ENCODE data around the gene RNF212B. TPM values are rescaled to one million over a fixed set of nuclear protein-coding genes. Genes with fewer than 3 reads are reported as not detected.

Gene RNF212B
- total and polyA plus RNA-seq, 2 of the 13 experiments (the other 11 are each of a cell fraction or from before 2014, with no cell fraction given), result 0.05 TPM; not detected in 1

GRCh38 chr14:23237772-23238594 is at the start of gene RNF212B (continued):
- 0 out of 2 replicates have a peak, but pooled peaks have one; percentile 49 for TF ChIP-seq ZHX2 (IDR thresholded peaks at IDR 0.05; ENCODE audit: low read depth)
- TF ChIP-seq ZHX2 (CRISPR knock-in tag; IDR thresholded peaks at IDR 0.05; ENCODE audit: borderline replicate concordance), result no peak
- no peak for TF ChIP-seq SOX13 (IDR thresholded peaks at IDR 0.05)
- TF ChIP-seq SOX13 (CRISPR knock-in tag; conservative IDR thresholded peaks at IDR 0.05 in 1 of 2, IDR thresholded peaks at IDR 0.05 in 1 of 2), result no peak
- TF ChIP-seq ZNF292 (CRISPR knock-in tag; IDR thresholded peaks at IDR 0.05; ENCODE audit: borderline replicate concordance, low read depth), result no peak
- TF ChIP-seq ZSCAN21 (CRISPR knock-in tag; IDR thresholded peaks at IDR 0.05; ENCODE audit: borderline replicate concordance), result no peak
- no peak for TF ChIP-seq PRMT3 (CRISPR knock-in tag; IDR thresholded peaks at IDR 0.05; ENCODE audit: borderline replicate concordance, low read depth)
- 0 out of 2 replicates have a peak, but pooled peaks have one; percentile 28 for TF ChIP-seq MAZ (IDR thresholded peaks at IDR 0.05; ENCODE audit: borderline replicate concordance, low read depth, low read length)
- TF ChIP-seq MAZ (CRISPR knock-in tag; IDR thresholded peaks at IDR 0.05; ENCODE audit: low read depth), result no peak
- TF ChIP-seq ZBTB1 (CRISPR knock-in tag; IDR thresholded peaks at IDR 0.05; ENCODE audit: borderline replicate concordance), result no peak
- TF ChIP-seq MBNL3 (CRISPR knock-in tag; conservative IDR thresholded peaks at IDR 0.05), result no peak
- TF ChIP-seq ZNF550 (CRISPR knock-in tag; IDR thresholded peaks at IDR 0.05; ENCODE audit: borderline replicate concordance), result no peak
- TF ChIP-seq KDM6A (CRISPR knock-in tag; IDR thresholded peaks at IDR 0.05; ENCODE audit: low read depth), result no peak
- no peak for TF ChIP-seq SMAD3 (CRISPR knock-in tag; IDR thresholded peaks at IDR 0.05)
- no peak for TF ChIP-seq HNF1B (CRISPR knock-in tag; IDR thresholded peaks at IDR 0.05)
- TF ChIP-seq ZNF75D (CRISPR knock-in tag; IDR thresholded peaks at IDR 0.05; ENCODE audit: borderline replicate concordance), result no peak
- TF ChIP-seq FOSL1 (CRISPR knock-in tag; IDR thresholded peaks at IDR 0.05; ENCODE audit: borderline replicate concordance), result no peak
- TF ChIP-seq ZNF660 (CRISPR knock-in tag; IDR thresholded peaks at IDR 0.05; ENCODE audit: borderline replicate concordance, low read depth), result no peak
- no peak for TF ChIP-seq ETV6 (CRISPR knock-in tag; conservative IDR thresholded peaks at IDR 0.05)
- no peak for TF ChIP-seq ZNF615 (CRISPR knock-in tag; IDR thresholded peaks at IDR 0.05; ENCODE audit: borderline replicate concordance)
- TF ChIP-seq TEF (CRISPR knock-in tag; IDR thresholded peaks at IDR 0.05), result no peak

All from HepG2 (cell line).